RWPE2 (cell line): ENCODE measurements around the gene ADPRS.

ENCODE experiments used
- ATAC-seq: fragments of 200-7000 bp; cut with Tn5 transposase; 3 replicates; pipeline ENCODE4 v1.9.1; 2021; ENCODE audit warnings: low read depth
- DNase-seq: peaks from one replicate; pipeline ENCODE4 v3.0.0-alpha.2; 2020; ENCODE audit warnings: low spot score
- H3K27ac ChIP-seq: fragments of 450-650 bp; 2 replicates; pipeline ENCODE4 v1.5.1; 2017; ENCODE audit warnings: mild to moderate bottlenecking; ENCODE audit not compliant: poor library complexity, severe bottlenecking
- H3K27me3 ChIP-seq: fragments of 250-450 bp; sonication (Bioruptor Pico); 2 replicates; pipeline ENCODE4 v1.5.1; 2021; ENCODE audit warnings: mild to moderate bottlenecking, moderate library complexity; ENCODE audit not compliant: insufficient read depth, poor library complexity, severe bottlenecking
- H3K36me3 ChIP-seq: fragments of 250-450 bp; sonication (Bioruptor Pico); 2 replicates; pipeline ENCODE4 v1.5.1; 2020; ENCODE audit warnings: low read depth, mild to moderate bottlenecking, moderate library complexity
- H3K4me1 ChIP-seq: fragments of 250-450 bp; sonication (Bioruptor Pico); 2 replicates; pipeline ENCODE4 v1.5.1; 2021; ENCODE audit warnings: mild to moderate bottlenecking, moderate library complexity; ENCODE audit not compliant: insufficient read depth, poor library complexity, severe bottlenecking
- H3K4me3 ChIP-seq: fragments of 250-450 bp; sonication (Bioruptor Pico); 2 replicates; pipeline ENCODE4 v1.5.1; 2021; ENCODE audit warnings: mild to moderate bottlenecking, moderate library complexity; ENCODE audit not compliant: severe bottlenecking
- H3K9me3 ChIP-seq: fragments of 250-450 bp; sonication (Bioruptor Pico); 2 replicates; pipeline ENCODE4 v1.5.1; 2021; ENCODE audit warnings: mild to moderate bottlenecking, moderate library complexity; ENCODE audit not compliant: severe bottlenecking
- CTCF ChIP-seq: fragments of 450-650 bp; IDR thresholded peaks from one replicate; pipeline ENCODE4 v1.5.1; 2017; ENCODE audit warnings: mild to moderate bottlenecking, moderate library complexity; ENCODE audit not compliant: poor library complexity, severe bottlenecking

ADPRS gene

GRCh38 chr1:36094621-36095061, 5.9 kb downstream of the ADPRS start:
- H3K9me3 ChIP-seq = no peaks in the 10 kb centered on the region
- peaks cover 40% of the 10 kb centered on the region for H3K36me3 ChIP-seq
- no peak overlapping the region for H3K27ac ChIP-seq
- no peaks in the 10 kb centered on the region for H3K4me1 ChIP-seq
- no peaks in the 10 kb centered on the region for H3K27me3 ChIP-seq
- no peak for TF ChIP-seq CTCF
- H3K4me3 ChIP-seq = no peak overlapping the region
- no peak for ATAC-seq
- DNase-seq = no peak

- Histone ChIP-seq H3K27me3 (no peaks in the 10 kb centered on the region), H3K9me3 (no peaks in the 10 kb centered on the region), H3K36me3 (peaks cover 39% of the 10 kb centered on the region), H3K4me1 (no peaks in the 10 kb centered on the region), H3K27ac (no peak overlapping the region), H3K4me3 (no peak overlapping the region)
- no peak for TF ChIP-seq CTCF
- no peak for ATAC-seq
- DNase-seq = no peak
These were observed 7.2 kb downstream of the ADPRS start for GRCh38 chr1:36095760-36096405.

GRCh38 chr1:36096500-36097432, 8.1 kb downstream of the ADPRS start:
- H3K27ac ChIP-seq = no peak overlapping the region
- peaks cover 31% of the 10 kb centered on the region for H3K36me3 ChIP-seq
- DNase-seq = no peak

GRCh38 chr1:36097693-36098585, 9.2 kb downstream of the ADPRS start:
- no peak for DNase-seq
- Histone ChIP-seq H3K9me3 (no peaks in the 10 kb centered on the region), H3K27ac (no peak overlapping the region), H3K27me3 (no peaks in the 10 kb centered on the region), H3K36me3 (peaks cover 19% of the 10 kb centered on the region), H3K4me3 (no peak overlapping the region), H3K4me1 (no peaks in the 10 kb centered on the region)
- ATAC-seq = no peak
- TF ChIP-seq CTCF = no peak

More at GRCh38 chr1:36096500-36097432, 8.1 kb downstream of the ADPRS start:
- peak; percentile 31 for TF ChIP-seq CTCF
- no peaks in the 10 kb centered on the region for H3K4me1 ChIP-seq
- no peak overlapping the region for H3K4me3 ChIP-seq
- H3K9me3 ChIP-seq = no peaks in the 10 kb centered on the region
- H3K27me3 ChIP-seq = no peaks in the 10 kb centered on the region
- peak; percentile 48 for ATAC-seq
